SK-N-SH (cell line): Measurements from ENCODE around the gene DOCK10. TPM values are rescaled to one million over a fixed set of nuclear protein-coding genes. Genes with fewer than 3 reads are reported as not detected.
"Not testable (repeated sequence)": the region's sequence is repeated elsewhere in the genome, so short reads cannot be mapped to it uniquely, and the experiment has no call there.

ENCODE experiments used
- CTCF ChIA-PET: fragments of 300-600, 350-600 bp; formaldehyde crosslinking; extraction: SDS; loops from one replicate; lab custom pipeline; 2021; lab: Yijun Ruan, JAX
- POLR2A ChIA-PET: fragments of 350-600 bp; sonication (Branson Sonifier 250); formaldehyde crosslinking; extraction: SDS; loops from one replicate; lab custom pipeline; 2020; ENCODE audit warnings: antibody characterized with exemption, inconsistent platforms; lab: Yijun Ruan, JAX
- DNase-seq: peaks from one replicate; pipeline ENCODE4 v3.0.0; 2012
- H2AFZ ChIP-seq: fragments of 200-600 bp; sonication (generic); 2 replicates; pipeline ENCODE4 v1.8.1; 2016; ENCODE audit warnings: antibody characterized with exemption, mild to moderate bottlenecking, low read depth
- H3F3A ChIP-seq: fragments of 200-600 bp; sonication (generic); replicated peaks from 2 replicates; pipeline ENCODE3; 2016; ENCODE audit warnings: antibody characterized with exemption, mild to moderate bottlenecking; ENCODE audit not compliant: insufficient read depth
- H3K27ac ChIP-seq, 2 experiments: fragments of 200-500 bp in 1 of 2; fragments of 200-600 bp in 1 of 2; sonication (Bioruptor generic) in 1 of 2; sonication (generic), shearing (Covaris generic) in 1 of 2; 2 replicates each; pipeline versions ENCODE4 v1.5.1 to v1.6.1; 2014 to 2016; ENCODE audit warnings: low read depth in 2 of 2, inconsistent platforms in 1 of 2, low read length in 1 of 2, mild to moderate bottlenecking in 1 of 2, mixed read lengths in 1 of 2
- H3K27me3 ChIP-seq: fragments of 200-600 bp; sonication (generic), shearing (Covaris generic); 2 replicates; pipeline ENCODE4 v1.6.1; 2016; ENCODE audit warnings: mixed run types; ENCODE audit not compliant: insufficient read depth
- H3K36me3 ChIP-seq, 2 experiments: fragments of 200-500 bp in 1 of 2; fragments of 200-600 bp in 1 of 2; sonication (Bioruptor generic) in 1 of 2; sonication (generic) in 1 of 2; replicated peaks in 1 of 2; 2 replicates each; pipeline versions ENCODE3 to v1.5.1; 2014 to 2016; ENCODE audit warnings: low read length in 1 of 2, mild to moderate bottlenecking in 1 of 2; ENCODE audit not compliant: insufficient read depth in 2 of 2, control insufficient read depth in 1 of 2
- H3K4me1 ChIP-seq, 2 experiments: fragments of 200-500 bp in 1 of 2; fragments of 200-600 bp in 1 of 2; sonication (Bioruptor generic) in 1 of 2; sonication (generic), shearing (Covaris generic) in 1 of 2; 2 replicates each; pipeline versions ENCODE4 v1.5.1 to v1.6.1; 2014 to 2016; ENCODE audit warnings: low read depth in 1 of 2, low read length in 1 of 2, mixed run types in 1 of 2; ENCODE audit not compliant: insufficient read depth in 2 of 2, control insufficient read depth in 1 of 2
- H3K4me2 ChIP-seq: fragments of 200-600 bp; sonication (generic), shearing (Covaris generic); 2 replicates; pipeline ENCODE4 v1.6.1; 2017; ENCODE audit warnings: mixed run types
- H3K4me3 ChIP-seq, 2 experiments: fragments of 200-500 bp in 1 of 2; fragments of 200-600 bp in 1 of 2; sonication (Bioruptor generic) in 1 of 2; sonication (generic), shearing (Covaris generic) in 1 of 2; 2 replicates each; pipeline versions ENCODE4 v1.5.1 to v1.8.1; 2014 to 2016; ENCODE audit warnings: low read depth in 2 of 2, inconsistent platforms in 1 of 2, low read length in 1 of 2, mild to moderate bottlenecking in 1 of 2, mixed read lengths in 1 of 2, moderate library complexity in 1 of 2
- H3K79me2 ChIP-seq: fragments of 200-600 bp; sonication (generic); 2 replicates; pipeline ENCODE4 v1.8.1; 2017; ENCODE audit warnings: mild to moderate bottlenecking; ENCODE audit not compliant: insufficient read depth
- H3K9ac ChIP-seq: fragments of 200-600 bp; sonication (generic); 2 replicates; pipeline ENCODE4 v1.6.1; 2017; ENCODE audit warnings: mixed run types
- H3K9me2 ChIP-seq: fragments of 200-600 bp; sonication (generic); 2 replicates; pipeline ENCODE4 v1.6.1; 2017; ENCODE audit warnings: mixed run types
- H3K9me3 ChIP-seq: fragments of 200-600 bp; sonication (generic); 2 replicates; pipeline ENCODE4 v1.6.1; 2017; ENCODE audit warnings: mixed run types, mild to moderate bottlenecking, moderate library complexity
- H4K20me1 ChIP-seq: fragments of 200-600 bp; sonication (generic); 2 replicates; pipeline ENCODE4 v1.6.1; 2017; ENCODE audit warnings: mild to moderate bottlenecking, mixed run types; ENCODE audit not compliant: insufficient read depth
- EP300 ChIP-seq, 2 experiments: IDR thresholded peaks; 2 replicates each; pipeline versions ENCODE4 v1.4.0 to v1.6.1; 2012; ENCODE audit warnings: borderline replicate concordance in 1 of 2, low read depth in 1 of 2, low read length in 1 of 2
- GABPA ChIP-seq: IDR thresholded peaks from 2 replicates; pipeline ENCODE4 v1.4.0; 2012; ENCODE audit warnings: low read depth, mild to moderate bottlenecking
- NFIC ChIP-seq: IDR thresholded peaks from 2 replicates; pipeline ENCODE4 v1.4.0; 2012; ENCODE audit warnings: borderline replicate concordance
- RCOR1 ChIP-seq: fragments of 150-350 bp; IDR thresholded peaks from 2 replicates; pipeline ENCODE4 v1.6.1; 2017; ENCODE audit warnings: antibody characterized with exemption, low read length
- TCF12 ChIP-seq: IDR thresholded peaks from 2 replicates; pipeline ENCODE4 v1.4.0; 2012
- ZBTB33 ChIP-seq: IDR thresholded peaks from 2 replicates; pipeline ENCODE4 v1.4.0; 2012; ENCODE audit warnings: low read depth, borderline replicate concordance
- WGBS: methylation state at CpG from one replicate; pipeline ENCODE4 v1.1.6; 2017; ENCODE audit warnings: low lambda C conversion rate; 5-methylcytosine and 5-hydroxymethylcytosine counted together
- polyA plus RNA-seq, 3 experiments: library from polyadenylated mRNA; depleted of rRNA; stranded (reverse); fragments of >200 nt; gene quantifications; 2 replicates each; pipeline ENCODE4 v1.2.3, GENCODE V29; 2012

DOCK10 gene
- polyA plus RNA-seq, 1 of the 3 experiments (the other 2 are of a cell fraction): 24.1 TPM

- ChIA-PET POLR2A (no interaction called here), CTCF (no interaction called here)
- H3K9ac ChIP-seq: no peak overlapping the region
- H3F3A ChIP-seq: peaks cover 34% of the 10 kb centered on the region
- peak overlapping the region; percentile 6; the same call in 1 of the 2 replicates for H3K4me2 ChIP-seq
- 55% methylated on average over 7 of the region's 7 CpGs for WGBS
- H2AFZ ChIP-seq: peak overlapping the region; percentile 9; the same call in 1 of the 2 replicates
- peak overlapping the region in 1 of 2 experiments; percentile 62; a peak in 2 of 4 replicates for H3K27ac ChIP-seq
- no peaks in the 10 kb centered on the region for H3K36me3 ChIP-seq
- no peak overlapping the region for H3K4me3 ChIP-seq
- H3K79me2 ChIP-seq: peaks cover 53% of the 10 kb centered on the region
- H3K4me1 ChIP-seq: peaks cover 0 to 25% of the 10 kb centered on the region in 2 experiments; a peak in 3 of 4 replicates
- no peaks in the 10 kb centered on the region for H3K27me3 ChIP-seq
- no peaks in the 10 kb centered on the region for H4K20me1 ChIP-seq
- no peak for TF ChIP-seq EP300 (IDR thresholded peaks at IDR 0.05; ENCODE audit: borderline replicate concordance in 1 of 2, low read depth in 1 of 2, low read length in 1 of 2)
- TF ChIP-seq TCF12: peak; percentile 66
- TF ChIP-seq ZBTB33: no peak
- peak; percentile 55 for TF ChIP-seq GABPA
- no peaks in the 10 kb centered on the region for H3K9me2 ChIP-seq
- DNase-seq: no peak
- H3K9me3 ChIP-seq: no peaks in the 10 kb centered on the region
Observed at GRCh38 chr2:224946895-224947294, 95.4 kb downstream of the DOCK10 start.

GRCh38 chr2:224944707-224945547, 97.3 kb downstream of the DOCK10 start:
- H3K79me2 ChIP-seq: peaks cover 52% of the 10 kb centered on the region

GRCh38 chr2:224943601-224944041, 98.6 kb downstream of the DOCK10 start:
- H3K79me2 ChIP-seq: peaks cover 49% of the 10 kb centered on the region
- POLR2A ChIA-PET, H3K9me2 ChIP-seq, H2AFZ ChIP-seq, H3K9ac ChIP-seq, H3K27me3 ChIP-seq, H3K4me3 ChIP-seq, H3K36me3 ChIP-seq, H4K20me1 ChIP-seq, H3K4me2 ChIP-seq, DNase-seq, H3K27ac ChIP-seq, H3K9me3 ChIP-seq: not testable (repeated sequence)
- CTCF ChIA-PET: interaction anchor here (1.2 to 1.7 kb wide), 2 partner anchors 15 to 58 kb away, joined by 5 to 7 read pairs; no protein-coding TSS in a partner anchor
- peaks cover 25% of the 10 kb centered on the region for H3F3A ChIP-seq
- peaks cover 1 to 25% of the 10 kb centered on the region in 2 experiments; a peak in 3 of 4 replicates for H3K4me1 ChIP-seq
- 96% methylated on average over 8 of the region's 8 CpGs for WGBS

More at GRCh38 chr2:224944707-224945547, 97.3 kb downstream of the DOCK10 start:
- POLR2A ChIA-PET: no interaction called here
- H3K9me2 ChIP-seq: no peaks in the 10 kb centered on the region
- H3K27me3 ChIP-seq: no peaks in the 10 kb centered on the region
- TF ChIP-seq NFIC (no peak), TCF12 (no peak), RCOR1 (no peak)
- H4K20me1 ChIP-seq: no peaks in the 10 kb centered on the region
- no peaks in the 10 kb centered on the region for H3K36me3 ChIP-seq
- no peak overlapping the region for H3K4me3 ChIP-seq
- no peak for DNase-seq
- H2AFZ ChIP-seq: no peak overlapping the region
- 90% methylated on average over 8 of the region's 8 CpGs for WGBS
- no peak overlapping the region for H3K9ac ChIP-seq
- H3K4me2 ChIP-seq: no peak overlapping the region
- CTCF ChIA-PET: no interaction called here
- H3K9me3 ChIP-seq: no peaks in the 10 kb centered on the region
- H3K4me1 ChIP-seq: peaks cover 0 to 25% of the 10 kb centered on the region in 2 experiments; a peak in 3 of 4 replicates
- no peak overlapping the region for H3K27ac ChIP-seq
- peaks cover 32% of the 10 kb centered on the region for H3F3A ChIP-seq
